NT2/D1 (cell line): ENCODE measurements around the gene RBFOX1.

ENCODE experiments used
- DNase-seq: peaks from one replicate; pipeline ENCODE4 v3.0.0-alpha.2; 2011; ENCODE audit warnings: low read depth, low spot score
- H3K27me3 ChIP-seq: 2 replicates; pipeline ENCODE4 v1.6.0; 2011; ENCODE audit warnings: mild to moderate bottlenecking; ENCODE audit not compliant: insufficient read length, insufficient read depth
- H3K36me3 ChIP-seq: 2 replicates; pipeline ENCODE4 v1.6.1; 2011; ENCODE audit warnings: mild to moderate bottlenecking, low read length, mixed read lengths; ENCODE audit not compliant: insufficient read depth, insufficient read length
- H3K4me1 ChIP-seq: 2 replicates; pipeline ENCODE4 v1.5.1; 2011; ENCODE audit not compliant: insufficient read depth, insufficient read length
- H3K4me3 ChIP-seq: 2 replicates; pipeline ENCODE4 v1.5.1; 2011; ENCODE audit warnings: low read depth; ENCODE audit not compliant: insufficient read length
- H3K9ac ChIP-seq: 2 replicates; pipeline ENCODE4 v1.6.0; 2011; ENCODE audit warnings: low read depth; ENCODE audit not compliant: insufficient read length
- H3K9me3 ChIP-seq: 2 replicates; pipeline ENCODE4 v1.5.1; 2011; ENCODE audit warnings: mild to moderate bottlenecking, low read length; ENCODE audit not compliant: insufficient read depth
- SUZ12 ChIP-seq: IDR thresholded peaks from 2 replicates; pipeline ENCODE4 v1.6.1; 2011; ENCODE audit not compliant: insufficient read length, insufficient read depth; ENCODE audit errors: extremely low read depth
- YY1 ChIP-seq: IDR thresholded peaks from 2 replicates; pipeline ENCODE4 v1.6.1; 2011; ENCODE audit not compliant: insufficient read length, insufficient read depth
- ZNF274 ChIP-seq: IDR thresholded peaks from 2 replicates; pipeline ENCODE4 v1.6.1; 2011; ENCODE audit warnings: mild to moderate bottlenecking, low read depth, low read length

Gene RBFOX1

GRCh38 chr16:7303660-7304200 lies 28.9 kb upstream of the RBFOX1 start:
- H3K36me3 ChIP-seq = no peaks in the 10 kb centered on the region
- H3K9ac ChIP-seq = peak overlapping the region; percentile 57
- H3K9me3 ChIP-seq = no peaks in the 10 kb centered on the region
- no peaks in the 10 kb centered on the region for H3K4me1 ChIP-seq
- DNase-seq = no peak
- TF ChIP-seq ZNF274 = no peak
- TF ChIP-seq YY1 = no peak
- TF ChIP-seq SUZ12 = no peak
- H3K4me3 ChIP-seq = peak overlapping the region; percentile 57
- peaks cover 45% of the 10 kb centered on the region for H3K27me3 ChIP-seq

GRCh38 chr16:7304279-7304678 lies 28.4 kb upstream of the RBFOX1 start:
- H3K9ac ChIP-seq = no peak overlapping the region

GRCh38 chr16:7304958-7305357 lies 27.7 kb upstream of the RBFOX1 start:
- Histone ChIP-seq H3K4me3 (no peak overlapping the region), H3K4me1 (no peaks in the 10 kb centered on the region), H3K36me3 (no peaks in the 10 kb centered on the region), H3K9ac (no peak overlapping the region), H3K27me3 (peaks cover 45% of the 10 kb centered on the region), H3K9me3 (no peaks in the 10 kb centered on the region)
- DNase-seq = no peak
- TF ChIP-seq YY1 = no peak
- TF ChIP-seq SUZ12 = no peak
- TF ChIP-seq ZNF274 = no peak

More at GRCh38 chr16:7304279-7304678, 28.4 kb upstream of the RBFOX1 start:
- H3K4me3 ChIP-seq = peak overlapping the region; percentile 57
- H3K4me1 ChIP-seq = no peaks in the 10 kb centered on the region
- no peak for DNase-seq
- no peaks in the 10 kb centered on the region for H3K9me3 ChIP-seq
- H3K27me3 ChIP-seq = peaks cover 45% of the 10 kb centered on the region
- no peaks in the 10 kb centered on the region for H3K36me3 ChIP-seq
- TF ChIP-seq ZNF274 = no peak
- TF ChIP-seq SUZ12 = no peak
- no peak for TF ChIP-seq YY1

GRCh38 chr16:7313170-7313569 lies 19.5 kb upstream of the RBFOX1 start:
- Histone ChIP-seq H3K9ac (no peak overlapping the region), H3K4me1 (no peaks in the 10 kb centered on the region), H3K27me3 (no peaks in the 10 kb centered on the region), H3K36me3 (no peaks in the 10 kb centered on the region), H3K9me3 (no peaks in the 10 kb centered on the region), H3K4me3 (no peak overlapping the region)
- TF ChIP-seq YY1 (no peak), ZNF274 (no peak), SUZ12 (no peak)
- DNase-seq = no peak

GRCh38 chr16:7314163-7314562 lies 18.5 kb upstream of the RBFOX1 start:
- H3K36me3 ChIP-seq = no peaks in the 10 kb centered on the region
- no peaks in the 10 kb centered on the region for H3K27me3 ChIP-seq
- H3K4me3 ChIP-seq = no peak overlapping the region
- no peak for TF ChIP-seq YY1
- no peak for TF ChIP-seq ZNF274
- no peak for TF ChIP-seq SUZ12
- no peak overlapping the region for H3K9ac ChIP-seq
- no peaks in the 10 kb centered on the region for H3K4me1 ChIP-seq
- no peak for DNase-seq
- no peaks in the 10 kb centered on the region for H3K9me3 ChIP-seq

GRCh38 chr16:7315813-7316212 lies 16.8 kb upstream of the RBFOX1 start:
- H3K9me3 ChIP-seq = no peaks in the 10 kb centered on the region
- DNase-seq = no peak
- TF ChIP-seq ZNF274 (no peak), SUZ12 (no peak), YY1 (no peak)
- no peaks in the 10 kb centered on the region for H3K27me3 ChIP-seq
- no peak overlapping the region for H3K4me3 ChIP-seq
- no peak overlapping the region for H3K9ac ChIP-seq
- no peaks in the 10 kb centered on the region for H3K36me3 ChIP-seq
- no peaks in the 10 kb centered on the region for H3K4me1 ChIP-seq

GRCh38 chr16:7316281-7316888 lies 16.3 kb upstream of the RBFOX1 start:
- H3K4me1 ChIP-seq = no peaks in the 10 kb centered on the region
- no peak overlapping the region for H3K9ac ChIP-seq
- no peak overlapping the region for H3K4me3 ChIP-seq
- H3K27me3 ChIP-seq = no peaks in the 10 kb centered on the region
- TF ChIP-seq ZNF274 (no peak), YY1 (no peak)
- DNase-seq = no peak
- H3K9me3 ChIP-seq = no peaks in the 10 kb centered on the region
- H3K36me3 ChIP-seq = no peaks in the 10 kb centered on the region

GRCh38 chr16:7317982-7318381 lies 14.7 kb upstream of the RBFOX1 start:
- Histone ChIP-seq H3K36me3 (no peaks in the 10 kb centered on the region), H3K4me1 (no peaks in the 10 kb centered on the region), H3K9me3 (no peaks in the 10 kb centered on the region), H3K4me3 (no peak overlapping the region), H3K27me3 (no peaks in the 10 kb centered on the region), H3K9ac (no peak overlapping the region)
- no peak for TF ChIP-seq YY1
- no peak for TF ChIP-seq ZNF274
- TF ChIP-seq SUZ12 = no peak
- no peak for DNase-seq
